ENCODE measurements around the gene MAP3K6. TPM values are rescaled to one million over a fixed set of nuclear protein-coding genes. Genes with fewer than 3 reads are reported as not detected.
A peak's percentile ranks its signal among the peaks of the same experiment; 100 is the strongest.

MAP3K6 gene, protein sequence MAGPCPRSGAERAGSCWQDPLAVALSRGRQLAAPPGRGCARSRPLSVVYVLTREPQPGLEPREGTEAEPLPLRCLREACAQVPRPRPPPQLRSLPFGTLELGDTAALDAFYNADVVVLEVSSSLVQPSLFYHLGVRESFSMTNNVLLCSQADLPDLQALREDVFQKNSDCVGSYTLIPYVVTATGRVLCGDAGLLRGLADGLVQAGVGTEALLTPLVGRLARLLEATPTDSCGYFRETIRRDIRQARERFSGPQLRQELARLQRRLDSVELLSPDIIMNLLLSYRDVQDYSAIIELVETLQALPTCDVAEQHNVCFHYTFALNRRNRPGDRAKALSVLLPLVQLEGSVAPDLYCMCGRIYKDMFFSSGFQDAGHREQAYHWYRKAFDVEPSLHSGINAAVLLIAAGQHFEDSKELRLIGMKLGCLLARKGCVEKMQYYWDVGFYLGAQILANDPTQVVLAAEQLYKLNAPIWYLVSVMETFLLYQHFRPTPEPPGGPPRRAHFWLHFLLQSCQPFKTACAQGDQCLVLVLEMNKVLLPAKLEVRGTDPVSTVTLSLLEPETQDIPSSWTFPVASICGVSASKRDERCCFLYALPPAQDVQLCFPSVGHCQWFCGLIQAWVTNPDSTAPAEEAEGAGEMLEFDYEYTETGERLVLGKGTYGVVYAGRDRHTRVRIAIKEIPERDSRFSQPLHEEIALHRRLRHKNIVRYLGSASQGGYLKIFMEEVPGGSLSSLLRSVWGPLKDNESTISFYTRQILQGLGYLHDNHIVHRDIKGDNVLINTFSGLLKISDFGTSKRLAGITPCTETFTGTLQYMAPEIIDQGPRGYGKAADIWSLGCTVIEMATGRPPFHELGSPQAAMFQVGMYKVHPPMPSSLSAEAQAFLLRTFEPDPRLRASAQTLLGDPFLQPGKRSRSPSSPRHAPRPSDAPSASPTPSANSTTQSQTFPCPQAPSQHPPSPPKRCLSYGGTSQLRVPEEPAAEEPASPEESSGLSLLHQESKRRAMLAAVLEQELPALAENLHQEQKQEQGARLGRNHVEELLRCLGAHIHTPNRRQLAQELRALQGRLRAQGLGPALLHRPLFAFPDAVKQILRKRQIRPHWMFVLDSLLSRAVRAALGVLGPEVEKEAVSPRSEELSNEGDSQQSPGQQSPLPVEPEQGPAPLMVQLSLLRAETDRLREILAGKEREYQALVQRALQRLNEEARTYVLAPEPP (N-terminal part only)
- 149 TPM for total RNA-seq

DNA sequence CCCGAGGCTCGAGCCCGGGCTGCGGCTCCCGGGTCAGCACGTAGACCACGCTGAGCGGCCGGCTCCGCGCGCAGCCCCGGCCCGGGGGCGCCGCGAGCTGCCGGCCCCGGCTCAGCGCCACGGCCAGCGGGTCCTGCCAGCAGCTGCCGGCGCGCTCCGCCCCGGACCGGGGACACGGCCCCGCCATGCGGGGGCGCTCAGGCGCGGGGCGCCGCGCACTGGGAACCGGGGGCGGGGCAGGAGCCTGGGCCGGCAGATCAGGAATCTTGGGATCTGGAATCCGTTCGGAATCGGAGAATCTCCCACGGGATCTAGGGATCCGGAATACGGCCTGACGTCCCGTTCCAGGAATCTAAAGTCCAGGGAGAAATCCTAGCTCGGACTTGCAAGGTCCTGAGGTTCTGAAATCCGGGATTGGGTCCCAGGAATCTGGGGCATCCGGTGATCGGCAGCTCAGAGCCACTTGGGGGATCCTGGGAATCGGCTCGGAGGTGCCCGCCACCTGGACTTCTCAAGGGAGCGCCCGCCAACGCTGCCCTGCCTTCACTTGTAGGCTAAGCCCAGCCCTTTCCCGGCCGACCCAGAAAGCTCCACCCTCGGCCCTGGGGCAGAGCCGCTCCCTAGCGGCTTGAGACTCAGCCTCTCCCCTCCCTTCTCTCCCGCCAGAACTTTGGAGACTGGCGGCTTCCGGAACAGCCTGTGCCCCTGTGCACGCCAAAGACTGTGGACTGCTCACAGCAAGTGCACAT is at the start of gene MAP3K6:
MAP3K6 (minus strand) TSS at position 551 of the 749 bp plus-strand sequence; CDS start at position 187, 364 bp downstream.
- TF ChIP-seq, protein P1, sequence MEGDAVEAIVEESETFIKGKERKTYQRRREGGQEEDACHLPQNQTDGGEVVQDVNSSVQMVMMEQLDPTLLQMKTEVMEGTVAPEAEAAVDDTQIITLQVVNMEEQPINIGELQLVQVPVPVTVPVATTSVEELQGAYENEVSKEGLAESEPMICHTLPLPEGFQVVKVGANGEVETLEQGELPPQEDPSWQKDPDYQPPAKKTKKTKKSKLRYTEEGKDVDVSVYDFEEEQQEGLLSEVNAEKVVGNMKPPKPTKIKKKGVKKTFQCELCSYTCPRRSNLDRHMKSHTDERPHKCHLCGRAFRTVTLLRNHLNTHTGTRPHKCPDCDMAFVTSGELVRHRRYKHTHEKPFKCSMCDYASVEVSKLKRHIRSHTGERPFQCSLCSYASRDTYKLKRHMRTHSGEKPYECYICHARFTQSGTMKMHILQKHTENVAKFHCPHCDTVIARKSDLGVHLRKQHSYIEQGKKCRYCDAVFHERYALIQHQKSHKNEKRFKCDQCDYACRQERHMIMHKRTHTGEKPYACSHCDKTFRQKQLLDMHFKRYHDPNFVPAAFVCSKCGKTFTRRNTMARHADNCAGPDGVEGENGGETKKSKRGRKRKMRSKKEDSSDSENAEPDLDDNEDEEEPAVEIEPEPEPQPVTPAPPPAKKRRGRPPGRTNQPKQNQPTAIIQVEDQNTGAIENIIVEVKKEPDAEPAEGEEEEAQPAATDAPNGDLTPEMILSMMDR (IDR thresholded peaks at IDR 0.05) = no peak
- peak; percentile 91 to 98 for TF ChIP-seq POLR2AphosphoS5 (IDR thresholded peaks at IDR 0.05; ENCODE audit: insufficient read depth in 1 of 2, low read depth in 1 of 2)
- TF ChIP-seq POLR2A (IDR thresholded peaks at IDR 0.05) = peak; percentile 35 to 92
- Histone ChIP-seq H3K36me3 (peaks cover 0 to 29% of the 10 kb centered on the region in 2 donors), H3K9me3 (no peaks in the 10 kb centered on the region), H3K4me1 (peaks cover 51% of the 10 kb centered on the region), H3K27ac (peak within 1 kb of the TSS; percentile 99), H3K4me3 (peak within 1 kb of the TSS; percentile 75 to 97), H3K27me3 (no peaks in the 10 kb centered on the region)
- intact Hi-C loops (cut with DNase I) = no loop called here
- peak in 1 of 2 donors; percentile 97 for DNase-seq (ENCODE audit: extremely low spot score in 2 of 2)

DNA sequence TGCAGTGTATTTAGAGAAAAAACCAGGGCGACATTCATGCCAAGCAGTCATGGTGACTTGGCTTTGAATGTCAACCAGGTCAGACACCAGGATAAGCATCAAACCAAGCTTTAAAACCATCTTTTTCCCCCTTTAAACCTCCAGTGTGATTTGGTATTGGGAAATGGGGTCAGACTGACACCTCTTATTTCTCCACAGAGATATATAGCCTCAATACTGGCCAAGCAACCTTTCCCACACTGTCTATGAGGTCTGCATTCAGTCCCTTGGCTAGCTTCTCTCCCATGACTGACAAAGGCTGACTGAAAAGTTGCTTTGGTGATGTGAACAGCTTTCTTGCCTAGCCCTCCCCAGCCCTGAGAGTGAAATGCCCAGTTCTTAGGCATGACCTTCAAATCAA is 47.3 kb upstream of the MAP3K6 start:
- no peak for DNase-seq (ENCODE audit: extremely low spot score in 2 of 2)
- Histone ChIP-seq H3K27ac (no peak overlapping the region), H3K4me1 (peaks cover 29% of the 10 kb centered on the region), H3K27me3 (no peaks in the 10 kb centered on the region), H3K9me3 (no peaks in the 10 kb centered on the region), H3K36me3 (peaks cover 0 to 92% of the 10 kb centered on the region in 2 donors), H3K4me3 (no peak overlapping the region)
- intact Hi-C loops (cut with DNase I) = no loop called here
- TF ChIP-seq POLR2AphosphoS5 (IDR thresholded peaks at IDR 0.05; ENCODE audit: insufficient read depth in 1 of 2, low read depth in 1 of 2) = no peak
- TF ChIP-seq, protein P1 (IDR thresholded peaks at IDR 0.05) = no peak
- no peak for TF ChIP-seq POLR2A (IDR thresholded peaks at IDR 0.05)

DNA sequence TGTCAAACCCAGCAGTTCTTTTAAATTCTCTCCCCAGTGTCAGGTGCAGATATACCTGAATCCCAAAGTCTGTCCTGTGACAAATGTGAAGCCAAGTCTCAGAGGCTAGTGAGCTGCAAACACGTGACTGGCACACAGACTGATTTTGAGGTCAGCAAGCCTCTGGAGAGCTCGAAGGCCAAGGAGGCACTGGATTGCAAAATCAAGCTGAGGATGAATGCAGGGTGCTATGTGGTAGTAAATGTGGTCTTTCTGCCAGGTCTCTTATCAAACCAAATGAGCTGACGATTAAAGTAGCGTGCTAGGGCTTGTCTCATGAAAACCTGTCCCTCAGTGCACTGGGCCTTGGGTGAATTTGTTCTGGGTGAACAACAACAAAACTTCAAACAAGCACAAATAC is 46.2 kb upstream of the MAP3K6 start:
- H3K27me3 ChIP-seq = no peaks in the 10 kb centered on the region
- H3K27ac ChIP-seq = no peak overlapping the region
- no peak for DNase-seq (ENCODE audit: extremely low spot score in 2 of 2)
- peaks cover 18% of the 10 kb centered on the region for H3K4me1 ChIP-seq
- TF ChIP-seq POLR2A (IDR thresholded peaks at IDR 0.05) = no peak
- TF ChIP-seq, protein P1 (IDR thresholded peaks at IDR 0.05) = no peak
- TF ChIP-seq POLR2AphosphoS5 (IDR thresholded peaks at IDR 0.05; ENCODE audit: insufficient read depth in 1 of 2, low read depth in 1 of 2) = no peak
- no peak overlapping the region for H3K4me3 ChIP-seq
- intact Hi-C loops (cut with DNase I) = no loop called here
- H3K36me3 ChIP-seq = peaks cover 0 to 97% of the 10 kb centered on the region in 2 donors
- H3K9me3 ChIP-seq = no peaks in the 10 kb centered on the region

DNA sequence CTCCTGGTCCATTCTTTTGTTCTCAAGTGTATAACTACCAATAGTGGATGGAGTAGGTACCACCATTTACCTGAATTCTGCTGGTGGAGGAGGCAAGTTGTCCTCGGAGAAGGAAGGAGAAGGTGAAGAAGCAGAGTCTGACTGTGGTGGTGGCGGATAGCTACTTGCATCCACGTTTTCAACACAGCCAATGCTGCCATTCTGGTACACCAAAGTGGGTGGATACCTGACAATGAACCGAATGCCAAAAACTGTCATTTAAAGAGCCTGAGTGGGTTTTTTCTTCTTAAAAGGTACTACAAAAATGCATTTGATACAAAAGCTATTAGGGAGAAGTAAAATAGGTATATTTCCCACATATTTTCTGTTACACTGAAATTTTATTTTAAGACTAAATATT is 45.7 kb upstream of the MAP3K6 start:
- H3K27ac ChIP-seq = no peak overlapping the region
- intact Hi-C loops (cut with DNase I) = no loop called here
- H3K27me3 ChIP-seq = no peaks in the 10 kb centered on the region
- H3K36me3 ChIP-seq = peaks cover 0 to 97% of the 10 kb centered on the region in 2 donors
- no peak overlapping the region for H3K4me3 ChIP-seq
- no peak for TF ChIP-seq POLR2A (IDR thresholded peaks at IDR 0.05)
- no peak for TF ChIP-seq POLR2AphosphoS5 (IDR thresholded peaks at IDR 0.05; ENCODE audit: insufficient read depth in 1 of 2, low read depth in 1 of 2)
- TF ChIP-seq, protein P1 (IDR thresholded peaks at IDR 0.05) = no peak
- H3K4me1 ChIP-seq = peaks cover 13% of the 10 kb centered on the region
- no peak for DNase-seq (ENCODE audit: extremely low spot score in 2 of 2)
- H3K9me3 ChIP-seq = no peaks in the 10 kb centered on the region

Data from vagina (tissue), 2 donors.